ENCODE measurements around the gene CLIC2. TPM values are rescaled to one million over a fixed set of nuclear protein-coding genes. Genes with fewer than 3 reads are reported as not detected.

Gene CLIC2
- total RNA-seq, 1 donor from 2014 or later, result 11.0 TPM

GRCh38 chrX:155262970-155263754 lies 71.3 kb downstream of the CLIC2 start:
- DNase-seq, result no peak

DNA sequence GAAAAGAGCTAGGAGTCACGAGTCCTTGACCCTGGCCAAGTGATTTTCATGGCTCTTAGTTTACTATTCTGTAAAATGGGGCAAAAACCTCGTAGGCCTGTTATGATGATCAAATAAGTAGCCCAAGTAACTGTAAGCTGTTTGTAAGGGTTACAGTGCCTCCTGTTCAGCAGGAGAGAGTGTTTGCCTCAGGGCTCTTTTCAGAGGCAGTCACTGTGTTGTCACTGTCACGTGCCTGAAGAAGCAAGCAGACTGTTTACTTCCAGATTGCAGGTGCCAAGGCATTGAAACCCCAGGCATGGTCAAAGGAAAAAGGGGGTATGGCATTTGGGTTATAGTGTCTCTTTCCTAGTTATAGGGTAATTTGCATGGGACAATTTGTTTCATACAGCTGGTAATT lies 74.7 kb downstream of the CLIC2 start:
- no peak for DNase-seq

GRCh38 chrX:155251391-155251790 lies 83.0 kb downstream of the CLIC2 start:
- DNase-seq, result no peak

DNA sequence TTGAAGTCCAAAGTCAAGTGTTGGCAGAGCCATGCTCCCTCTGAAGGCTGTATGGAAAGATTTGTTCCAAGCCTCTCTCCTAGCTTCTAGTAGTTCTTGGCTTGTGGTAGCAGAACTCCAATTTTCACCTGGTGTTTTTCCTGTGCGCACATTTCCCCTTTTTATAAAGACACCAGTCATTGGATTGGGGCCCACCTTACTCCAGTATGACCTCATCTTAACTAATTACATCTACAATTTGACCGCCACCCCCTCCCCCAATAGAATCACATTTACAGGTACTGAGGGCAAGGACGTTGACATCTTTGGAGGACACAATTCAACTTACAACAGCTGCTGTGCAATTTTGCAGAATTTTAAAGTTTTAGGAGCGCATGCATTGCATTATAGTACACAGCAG lies 86.9 kb downstream of the CLIC2 start:
- DNase-seq, result no peak

DNA sequence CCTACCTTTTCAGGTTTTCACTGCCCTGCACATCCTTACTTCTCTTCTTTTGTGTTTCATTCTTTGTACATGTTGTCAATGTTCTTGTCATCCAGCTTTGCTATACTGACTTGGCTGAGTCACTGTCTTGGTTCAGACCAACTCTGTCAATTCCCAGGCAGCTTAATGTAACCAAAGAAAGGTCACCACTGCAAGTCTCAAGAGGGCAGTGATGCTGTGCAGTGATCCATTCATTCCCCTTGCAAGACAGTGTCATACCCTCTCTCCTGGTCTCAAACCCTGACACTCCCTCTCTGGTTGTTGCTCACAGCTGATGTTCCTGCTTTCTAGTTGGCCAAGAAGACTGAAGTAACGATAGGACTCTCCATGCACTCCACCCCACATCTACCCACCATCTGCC lies 87.7 kb downstream of the CLIC2 start:
- DNase-seq, result no peak

DNA sequence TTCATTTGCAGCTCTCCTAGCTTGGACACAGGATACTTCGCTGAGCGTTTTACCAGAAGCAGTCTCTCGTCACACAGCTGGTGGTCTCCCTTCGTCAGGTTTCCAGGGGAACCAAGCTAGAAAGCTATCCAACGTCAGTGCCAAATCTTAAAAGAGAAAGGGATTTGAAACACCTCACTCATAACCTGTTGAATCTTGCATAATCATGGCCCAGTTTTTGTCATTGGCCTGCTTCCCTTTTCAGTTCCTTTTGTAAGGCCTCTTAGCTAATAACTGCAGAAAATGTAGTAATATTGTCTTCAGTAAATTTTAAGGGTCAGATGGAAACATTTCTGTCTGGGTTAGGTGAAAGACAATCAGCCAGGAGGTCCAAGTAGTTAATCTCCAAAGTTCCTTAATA lies 92.1 kb downstream of the CLIC2 start:
- DNase-seq, result no peak

DNA sequence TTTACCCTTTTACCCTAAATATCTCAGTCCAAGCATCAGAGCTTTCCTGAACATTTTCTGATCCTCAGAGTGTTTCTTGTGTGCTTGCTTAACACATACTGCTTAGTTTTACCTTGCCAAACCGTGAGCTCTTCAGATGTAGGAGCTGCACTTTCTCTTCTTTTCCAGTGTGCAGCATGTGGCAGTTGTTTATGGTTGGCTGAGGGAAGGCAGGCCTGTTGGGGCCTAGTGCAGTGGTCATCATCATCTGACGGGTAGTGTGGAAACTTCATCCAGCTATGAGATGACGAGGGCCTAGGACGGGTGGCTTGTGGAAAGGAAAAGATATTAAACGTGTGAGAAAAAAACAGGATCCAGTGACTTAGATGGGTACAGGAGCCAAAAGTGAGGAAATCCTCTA lies 96.7 kb downstream of the CLIC2 start:
- DNase-seq, result no peak

DNA sequence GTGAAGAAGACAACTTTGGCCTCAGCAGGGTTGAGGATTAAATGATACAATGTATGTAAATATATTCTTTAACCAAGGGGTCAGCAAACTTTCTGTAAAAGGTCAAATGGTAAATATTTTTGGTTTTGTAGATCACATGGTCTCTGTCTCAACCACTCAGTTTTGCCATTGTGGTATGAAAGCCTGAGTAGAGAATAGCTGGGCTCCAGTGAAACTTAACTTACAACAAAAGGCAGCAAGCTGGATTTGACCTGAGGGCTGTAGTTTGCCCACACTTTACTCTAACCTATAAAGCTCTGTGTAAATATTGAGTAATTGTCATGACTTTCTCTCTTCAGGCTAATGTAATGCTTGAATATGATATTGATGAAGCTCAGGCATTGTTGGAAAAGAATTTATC lies 98.5 kb downstream of the CLIC2 start:
- no peak for DNase-seq

DNA sequence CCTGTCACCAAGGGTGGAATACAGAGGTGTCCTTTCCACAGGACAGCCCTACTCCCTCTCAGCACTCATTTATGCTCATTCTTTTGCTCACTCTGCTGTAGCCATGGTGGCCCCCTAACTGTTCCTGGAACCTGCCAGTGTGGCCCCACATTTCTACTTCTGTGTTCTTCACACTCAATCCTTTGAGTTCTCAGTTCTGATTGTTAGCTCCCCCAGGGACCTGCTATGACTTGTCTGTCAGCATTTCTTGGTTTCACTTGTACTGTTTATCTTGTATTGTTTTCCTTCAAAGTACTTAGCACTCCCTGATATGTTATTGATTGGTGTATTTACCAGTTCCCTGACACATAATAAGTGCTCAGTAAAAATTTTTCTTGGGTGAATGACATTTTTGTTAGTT lies 103.3 kb downstream of the CLIC2 start:
- no peak for DNase-seq

Small RNA genes lying within 50 kb of the gene (small RNA-seq; reads per million reads assigned to genes)
- not detected for gene AC234781.4 (ENCODE audit: low replicate concordance)
- gene MIR1184-2 (ENCODE audit: low replicate concordance), result not detected

Other genes starting within 250 kb of the CLIC2 start
- gene VBP1, start 118.2 kb downstream of the CLIC2 start, total RNA-seq, result 46.5 TPM
- 0.30 TPM for gene RAB39B, start 70.1 kb downstream of the CLIC2 start, total RNA-seq
- not detected for gene F8A2, start 47.5 kb upstream of the CLIC2 start, total RNA-seq
- 1.7 TPM for gene F8A3, start 124.0 kb upstream of the CLIC2 start, total RNA-seq

Measured in skin of body (tissue), 3 donors.